B cell (primary cell): ENCODE measurements around the gene TMEM232. TPM values are rescaled to one million over a fixed set of nuclear protein-coding genes. Genes with fewer than 3 reads are reported as not detected.

Experiments
- ATAC-seq: fragments of 200-7000 bp; cut with Tn5 transposase; one replicate; pipeline ENCODE4 v1.10.0; 2021; ENCODE audit warnings: low read depth, mild to moderate bottlenecking, moderate number of reproducible peaks, moderate library complexity
- CTCF ChIA-PET: fragments of 350-600 bp; sonication (Branson Sonifier 250); formaldehyde crosslinking; loops from one replicate; lab custom pipeline; 2021; ENCODE audit warnings: antibody characterized with exemption, inconsistent platforms; lab: Charles Lee
- POLR2A ChIA-PET: fragments of 350-600 bp; sonication (Branson Sonifier 250); formaldehyde crosslinking; loops from one replicate; lab custom pipeline; 2021; ENCODE audit warnings: antibody characterized with exemption; lab: Charles Lee
- DNase-seq: peaks from one replicate; pipeline ENCODE4 v3.0.0; 2013
- H2AFZ ChIP-seq: 2 replicates; pipeline ENCODE4 v1.6.1; 2012; ENCODE audit warnings: mild to moderate bottlenecking, low read depth, low read length; ENCODE audit not compliant: insufficient read depth, poor library complexity, severe bottlenecking
- H3K27ac ChIP-seq, 2 donors: 1 replicate in 1 of 2; 2 replicates in 1 of 2; pipeline ENCODE4 v1.5.1; 2012 to 2013; ENCODE audit warnings: low read length in 2 of 2, mild to moderate bottlenecking in 2 of 2, moderate library complexity in 1 of 2
- H3K27me3 ChIP-seq, 4 experiments: fragments of 200-600 bp in 1 of 4; sonication (generic) in 1 of 4; replicated peaks in 1 of 4; 1 replicate in 2 of 4; 2 replicates in 2 of 4; pipeline versions ENCODE4 v1.6.1 to v1.7.0; 2013 to 2016; ENCODE audit warnings: low read length in 3 of 4, mild to moderate bottlenecking in 2 of 4, mixed read lengths in 1 of 4, moderate library complexity in 1 of 4; ENCODE audit not compliant: insufficient read depth in 4 of 4, control insufficient read depth in 3 of 4; ENCODE audit errors: control extremely low read depth in 1 of 4
- H3K36me3 ChIP-seq, 2 experiments: replicated peaks in 1 of 2; 1 replicate in 1 of 2; 2 replicates in 1 of 2; pipeline versions ENCODE4 v1.6.1 to v1.7.1; 2013; ENCODE audit warnings: low read length in 1 of 2; ENCODE audit not compliant: insufficient read depth in 2 of 2, control insufficient read depth in 1 of 2; ENCODE audit errors: control extremely low read depth in 1 of 2, extremely low read depth in 1 of 2
- H3K4me1 ChIP-seq, 2 donors: fragments of 200-600 bp in 1 of 2; sonication (generic) in 1 of 2; 1 replicate in 1 of 2; 2 replicates in 1 of 2; pipeline versions ENCODE4 v1.5.1 to v1.6.1; 2013 to 2017; ENCODE audit warnings: low read length in 2 of 2; ENCODE audit not compliant: control insufficient read depth in 2 of 2, insufficient read depth in 2 of 2
- H3K4me2 ChIP-seq: replicated peaks from 2 replicates; pipeline ENCODE3; 2012; ENCODE audit warnings: mild to moderate bottlenecking, low read depth, low read length; ENCODE audit not compliant: poor library complexity, severe bottlenecking
- H3K4me3 ChIP-seq, 5 experiments: fragments of 200-600 bp in 1 of 5; sonication (generic) in 1 of 5; 1 replicate in 3 of 5; 2 replicates in 2 of 5; pipeline versions ENCODE4 v1.5.1 to v1.7.0; 2011 to 2016; ENCODE audit warnings: low read length in 4 of 5, mild to moderate bottlenecking in 4 of 5, low read depth in 2 of 5, control low read depth in 1 of 5, moderate library complexity in 1 of 5; ENCODE audit not compliant: insufficient read depth in 1 of 5; ENCODE audit errors: control extremely low read depth in 1 of 5, extremely low read depth in 1 of 5
- H3K79me2 ChIP-seq: fragments of 200-600 bp; sonication (generic); one replicate; pipeline ENCODE4 v1.6.0; 2016; ENCODE audit warnings: low read length; ENCODE audit not compliant: control insufficient read depth, insufficient read depth
- H3K9ac ChIP-seq: fragments of 200-600 bp; sonication (generic); 2 replicates; pipeline ENCODE4 v1.6.1; 2017; ENCODE audit warnings: mild to moderate bottlenecking, low read length, moderate library complexity
- H3K9me3 ChIP-seq, 3 donors: one replicate each; pipeline versions ENCODE4 v1.6.1 to v1.7.1; 2013; ENCODE audit warnings: low read length in 2 of 3; ENCODE audit not compliant: control insufficient read depth in 2 of 3, insufficient read depth in 1 of 3; ENCODE audit errors: control extremely low read depth in 1 of 3
- H4K20me1 ChIP-seq: 2 replicates; pipeline ENCODE4 v1.6.0; 2012; ENCODE audit warnings: mild to moderate bottlenecking, low read length; ENCODE audit not compliant: insufficient read depth, control insufficient read depth, poor library complexity, severe bottlenecking
- H3K27ac Mint-ChIP-seq: one replicate; pipeline ENCODE4 v1.8.0; 2021; ENCODE audit warnings: mixed read lengths
- H3K27me3 Mint-ChIP-seq: one replicate; pipeline ENCODE4 v1.8.0; 2021; ENCODE audit warnings: mixed read lengths
- H3K4me1 Mint-ChIP-seq: one replicate; pipeline ENCODE4 v1.8.0; 2021; ENCODE audit warnings: mixed read lengths
- H3K4me3 Mint-ChIP-seq: one replicate; pipeline ENCODE4 v1.8.0; 2021; ENCODE audit warnings: mixed read lengths
- H3K9me3 Mint-ChIP-seq: one replicate; pipeline ENCODE4 v1.8.0; 2022; ENCODE audit warnings: mixed read lengths; ENCODE audit not compliant: insufficient read depth
- EZH2 ChIP-seq: IDR thresholded peaks from 2 replicates; pipeline ENCODE4 v1.6.1; 2012; ENCODE audit warnings: borderline replicate concordance, low read depth, mild to moderate bottlenecking, moderate library complexity, low read length; ENCODE audit not compliant: insufficient read depth, poor library complexity, severe bottlenecking
- WGBS: methylation state at CpG from one replicate; pipeline ENCODE4 v1.1.5; 2013; ENCODE audit warnings: missing lambda C conversion rate; ENCODE audit not compliant: insufficient coverage; 5-methylcytosine and 5-hydroxymethylcytosine counted together
- intact Hi-C: fragments of 100-400 bp; cut with micrococcal nuclease; formaldehyde crosslinking; loops from one replicate; pipeline ENCODE4 v1.10.0; 2022
- polyA plus RNA-seq: library from polyadenylated mRNA; depleted of rRNA; stranded (reverse); fragments of >200 nt; gene quantifications from 2 replicates; pipeline ENCODE4 v1.2.3, GENCODE V29; 2012
- total RNA-seq, 2 donors: library from RNA; stranded (reverse); fragments of 120-200 nt in 1 of 2; gene quantifications; 1 replicate in 1 of 2; 2 replicates in 1 of 2; pipeline versions ENCODE4 v1.2.3 to v1.2.4, GENCODE V29; 2013 to 2022
- TF ChIP-seq, protein P1 (sequence below): fragments of 200-600 bp; IDR thresholded peaks from one replicate; pipeline ENCODE4 v1.8.0; 2022; ENCODE audit warnings: antibody characterized with exemption, mild to moderate bottlenecking

The TMEM232 gene
- total and polyA plus RNA-seq, 2 donors (not counting 1 experiment from before 2014, with no cell fraction given): 0.49 to 2.9 TPM

GRCh38 chr5:110738812-110739651 is 12.6 kb upstream of the TMEM232 start, which contains the start of gene SLC25A46:
Gene SLC25A46 (plus strand): TSS chr5:110739007. CDS start chr5:110739120, 113 bp downstream.
- Histone ChIP-seq H3K4me3 (peak within 1 kb of the TSS; percentile 72 to 98 (median 92)), H2AFZ (peak within 1 kb of the TSS; percentile 95), H3K9me3 (no peaks in the 10 kb centered on the region), H3K4me2 (peak within 1 kb of the TSS; percentile 84), H3K9ac (peak within 1 kb of the TSS; percentile 82), H3K4me1 (peaks cover 14 to 17% of the 10 kb centered on the region in 2 donors), H3K27me3 (peaks cover 0 to 4% (median 0%) of the 10 kb centered on the region in 4 experiments), H4K20me1 (peaks cover 4% of the 10 kb centered on the region), H3K27ac (peak within 1 kb of the TSS; percentile 83 to 97), H3K79me2 (peaks cover 20% of the 10 kb centered on the region), H3K36me3 (no peaks in the 10 kb centered on the region)
- CTCF ChIA-PET: no interaction called here
- DNase-seq (peak; percentile 96), ATAC-seq (peak; percentile 82)
- peak within 1 kb of the TSS; percentile 99 for H3K27ac Mint-ChIP-seq
- POLR2A ChIA-PET: interaction anchor here (1.3 kb wide), 1 partner anchor 13 kb away, joined by 3 read pairs; the partner anchor contains the start of gene TMEM232
- peaks cover 29% of the 10 kb centered on the region for H3K4me1 Mint-ChIP-seq
- peak within 1 kb of the TSS; percentile 100 for H3K4me3 Mint-ChIP-seq
- intact Hi-C loops: loop anchor here (1.0 to 5.0 kb wide), 7 partner anchors 13 to 1990 kb away; partner anchors contain the start of genes MAN2A1, STARD4, TMEM232 and WDR36
- H3K9me3 Mint-ChIP-seq: no peaks in the 10 kb centered on the region
- H3K27me3 Mint-ChIP-seq: peaks cover 10% of the 10 kb centered on the region
- no peak for TF ChIP-seq EZH2
- TF ChIP-seq, protein P1, sequence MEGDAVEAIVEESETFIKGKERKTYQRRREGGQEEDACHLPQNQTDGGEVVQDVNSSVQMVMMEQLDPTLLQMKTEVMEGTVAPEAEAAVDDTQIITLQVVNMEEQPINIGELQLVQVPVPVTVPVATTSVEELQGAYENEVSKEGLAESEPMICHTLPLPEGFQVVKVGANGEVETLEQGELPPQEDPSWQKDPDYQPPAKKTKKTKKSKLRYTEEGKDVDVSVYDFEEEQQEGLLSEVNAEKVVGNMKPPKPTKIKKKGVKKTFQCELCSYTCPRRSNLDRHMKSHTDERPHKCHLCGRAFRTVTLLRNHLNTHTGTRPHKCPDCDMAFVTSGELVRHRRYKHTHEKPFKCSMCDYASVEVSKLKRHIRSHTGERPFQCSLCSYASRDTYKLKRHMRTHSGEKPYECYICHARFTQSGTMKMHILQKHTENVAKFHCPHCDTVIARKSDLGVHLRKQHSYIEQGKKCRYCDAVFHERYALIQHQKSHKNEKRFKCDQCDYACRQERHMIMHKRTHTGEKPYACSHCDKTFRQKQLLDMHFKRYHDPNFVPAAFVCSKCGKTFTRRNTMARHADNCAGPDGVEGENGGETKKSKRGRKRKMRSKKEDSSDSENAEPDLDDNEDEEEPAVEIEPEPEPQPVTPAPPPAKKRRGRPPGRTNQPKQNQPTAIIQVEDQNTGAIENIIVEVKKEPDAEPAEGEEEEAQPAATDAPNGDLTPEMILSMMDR: no peak
- under 1% methylated on average over 49 of the region's 62 CpGs for WGBS
